Gastrocnemius medialis (tissue), 4 donors: Measurements from ENCODE around the gene RAB22A. TPM values are rescaled to one million over a fixed set of nuclear protein-coding genes. Genes with fewer than 3 reads are reported as not detected.

Source experiments
- ATAC-seq, 2 donors: fragments of 150-250 bp; one replicate each; pipeline ENCODE4 v1.9.1; 2016
- DNase-seq, 2 donors: peaks; one replicate each; pipeline ENCODE4 v3.0.0-alpha.2; 2019
- H3K27ac ChIP-seq, 4 donors: fragments of 200-600 bp; sonication (generic); 1 replicate in 1 of 4; 2 replicates in 3 of 4; pipeline ENCODE4 v1.5.1; 2016 to 2018; ENCODE audit warnings: mild to moderate bottlenecking in 2 of 4, moderate library complexity in 1 of 4
- H3K27me3 ChIP-seq, 3 donors: fragments of 200-600 bp; sonication (generic) in 2 of 3; 1 replicate in 1 of 3; 2 replicates in 2 of 3; pipeline versions ENCODE4 v1.5.1 to v1.6.0; 2016 to 2019; ENCODE audit warnings: mild to moderate bottlenecking in 1 of 3, moderate library complexity in 1 of 3
- H3K36me3 ChIP-seq, 2 donors: fragments of 200-600 bp; sonication (generic) in 1 of 2; one replicate each; pipeline ENCODE4 v1.5.1; 2017 to 2018
- H3K4me1 ChIP-seq, 2 donors: fragments of 200-600 bp; sonication (generic) in 1 of 2; one replicate each; pipeline ENCODE4 v1.5.1; 2016 to 2017; ENCODE audit warnings: mild to moderate bottlenecking in 2 of 2
- H3K4me3 ChIP-seq, 4 donors: fragments of 200-600 bp; sonication (generic) in 3 of 4; 1 replicate in 1 of 4; 2 replicates in 3 of 4; pipeline ENCODE4 v1.5.1; 2016 to 2019; ENCODE audit warnings: mild to moderate bottlenecking in 2 of 4
- H3K9me3 ChIP-seq, 3 donors: fragments of 200-600 bp; sonication (generic) in 2 of 3; 1 replicate in 1 of 3; 2 replicates in 2 of 3; pipeline ENCODE4 v1.5.1; 2016 to 2019
- CTCF ChIP-seq, 5 experiments: fragments of 450-650 bp in 3 of 5; fragments of 200-600 bp in 2 of 5; sonication (generic) in 2 of 5; IDR thresholded peaks in 4 of 5; conservative IDR thresholded peaks in 1 of 5; 1 replicate in 4 of 5; 2 replicates in 1 of 5; pipeline ENCODE4 v1.5.1; 2016 to 2019; ENCODE audit warnings: antibody characterized with exemption in 5 of 5, mild to moderate bottlenecking in 3 of 5, moderate library complexity in 3 of 5
- POLR2A ChIP-seq, 2 donors: fragments of 450-650 bp; IDR thresholded peaks; one replicate each; pipeline ENCODE4 v1.6.1; 2017; ENCODE audit warnings: antibody characterized with exemption in 2 of 2, mild to moderate bottlenecking in 2 of 2, moderate library complexity in 2 of 2
- in situ Hi-C, 4 donors: fragments of 200-750 bp; cut with MboI; loops; one replicate each; pipeline versions ENCODE4 v1.15.0 to v1.8.0; 2017; ENCODE audit warnings: low sequenced_read_pairs in 4 of 4
- intact Hi-C: fragments of 100-400 bp; cut with DNase I; formaldehyde crosslinking; loops from one replicate; pipeline ENCODE4 v1.15.1; 2023; ENCODE audit warnings: low total_unique reads
- total RNA-seq, 4 donors: library from RNA; depleted of rRNA; stranded (reverse); fragments of >200 nt; gene quantifications; one replicate each; pipeline versions ENCODE4 v1.1.0 to v1.2.3, GENCODE V29; 2016

The RAB22A gene
- total RNA-seq, 4 donors from 2014 or later = 8.0 to 10.9 (median 9.3) TPM

GRCh38 chr20:58329711-58330110, 20.2 kb downstream of the RAB22A start:
- no peaks in the 10 kb centered on the region for H3K9me3 ChIP-seq
- DNase-seq (no peak), ATAC-seq (no peak)
- peaks cover 33 to 54% of the 10 kb centered on the region in 2 donors for H3K4me1 ChIP-seq
- H3K27ac ChIP-seq = peak overlapping the region in 1 of 4 donors; percentile 71
- in situ Hi-C loops = no loop called here
- TF ChIP-seq CTCF (IDR thresholded peaks at IDR 0.05 in 4 of 5, conservative IDR thresholded peaks at IDR 0.05 in 1 of 5) (no peak), POLR2A (IDR thresholded peaks at IDR 0.05) (no peak)
- no peaks in the 10 kb centered on the region for H3K36me3 ChIP-seq
- no peaks in the 10 kb centered on the region for H3K27me3 ChIP-seq
- intact Hi-C loops = loop anchor here (2.0 to 5.0 kb wide), 2 partner anchors 19 to 58 kb away; partner anchors contain the start of gene VAPB
- no peak overlapping the region for H3K4me3 ChIP-seq

GRCh38 chr20:58330249-58330648, 20.7 kb downstream of the RAB22A start:
- H3K4me3 ChIP-seq = no peak overlapping the region
- intact Hi-C loops = loop anchor here (2.0 kb wide), 1 partner anchor 19 kb away; no protein-coding TSS in a partner anchor
- H3K9me3 ChIP-seq = no peaks in the 10 kb centered on the region
- H3K27ac ChIP-seq = peak overlapping the region; percentile 60 to 80 (median 66)
- in situ Hi-C loops = no loop called here
- H3K4me1 ChIP-seq = peaks cover 33 to 54% of the 10 kb centered on the region in 2 donors
- ATAC-seq = no peak
- TF ChIP-seq CTCF (IDR thresholded peaks at IDR 0.05 in 4 of 5, conservative IDR thresholded peaks at IDR 0.05 in 1 of 5) = no peak
- TF ChIP-seq POLR2A (IDR thresholded peaks at IDR 0.05) = no peak
- H3K36me3 ChIP-seq = no peaks in the 10 kb centered on the region
- no peaks in the 10 kb centered on the region for H3K27me3 ChIP-seq
- DNase-seq = no peak

- intact Hi-C loops (loop anchor here (1.0 to 2.0 kb wide), 2 partner anchors 19 to 20 kb away; no protein-coding TSS in a partner anchor), in situ Hi-C loops (no loop called here)
- ATAC-seq (peak; percentile 90 to 93), DNase-seq (peak; percentile 65 to 77)
- no peaks in the 10 kb centered on the region for H3K9me3 ChIP-seq
- no peaks in the 10 kb centered on the region for H3K36me3 ChIP-seq
- no peaks in the 10 kb centered on the region for H3K27me3 ChIP-seq
- TF ChIP-seq POLR2A (IDR thresholded peaks at IDR 0.05) (no peak), CTCF (IDR thresholded peaks at IDR 0.05 in 4 of 5, conservative IDR thresholded peaks at IDR 0.05 in 1 of 5) (no peak)
- H3K27ac ChIP-seq = peak overlapping the region; percentile 60 to 80 (median 66)
- H3K4me3 ChIP-seq = no peak overlapping the region
- H3K4me1 ChIP-seq = peaks cover 33 to 53% of the 10 kb centered on the region in 2 donors
These were observed 21.2 kb downstream of the RAB22A start for GRCh38 chr20:58330687-58331086.

GRCh38 chr20:58331961-58332551, 22.5 kb downstream of the RAB22A start:
- in situ Hi-C loops (no loop called here), intact Hi-C loops (loop anchor here (1.0 to 2.0 kb wide), 2 partner anchors 17 to 21 kb away; no protein-coding TSS in a partner anchor)
- H3K4me3 ChIP-seq = no peak overlapping the region
- H3K27ac ChIP-seq = no peak overlapping the region
- DNase-seq (no peak), ATAC-seq (no peak)
- H3K4me1 ChIP-seq = peaks cover 33 to 45% of the 10 kb centered on the region in 2 donors
- no peak for TF ChIP-seq POLR2A (IDR thresholded peaks at IDR 0.05)
- no peak for TF ChIP-seq CTCF (IDR thresholded peaks at IDR 0.05 in 4 of 5, conservative IDR thresholded peaks at IDR 0.05 in 1 of 5)
- no peaks in the 10 kb centered on the region for H3K27me3 ChIP-seq
- H3K9me3 ChIP-seq = no peaks in the 10 kb centered on the region
- no peaks in the 10 kb centered on the region for H3K36me3 ChIP-seq
